Measurements from ENCODE around the gene CAMKK2.

- TF ChIP-seq MAX (IDR thresholded peaks at IDR 0.05) (no peak), CTCF (IDR thresholded peaks at IDR 0.05; ENCODE audit: low read depth, low read length, missing input control) (no peak), REST (IDR thresholded peaks at IDR 0.05) (no peak), RAD21 (IDR thresholded peaks at IDR 0.05) (no peak), TAF1 (conservative IDR thresholded peaks at IDR 0.05) (no peak), HNF4G (IDR thresholded peaks at IDR 0.05) (no peak), GABPA (IDR thresholded peaks at IDR 0.05 in 1 of 2, conservative IDR thresholded peaks at IDR 0.05 in 1 of 2) (no peak), SP1 (IDR thresholded peaks at IDR 0.05) (no peak)
Observed at GRCh38 chr12:121218588-121219352, 77.7 kb downstream of the CAMKK2 start.

All from liver (tissue), 3 donors.